HEK293T (cell line): ENCODE measurements around the gene SYNPO2L.
"Not testable (repeated sequence)": the region's sequence is repeated elsewhere in the genome, so short reads cannot be mapped to it uniquely, and the experiment has no call there.

Experiments
- CTCF ChIA-PET: fragments of 350-600 bp; formaldehyde crosslinking; extraction: SDS; loops from one replicate; lab custom pipeline; 2021; ENCODE audit warnings: antibody characterized with exemption, inconsistent platforms; lab: Yijun Ruan, JAX
- POLR2A ChIA-PET: fragments of 350-600 bp; formaldehyde crosslinking; extraction: SDS; loops from one replicate; lab custom pipeline; 2020; ENCODE audit warnings: antibody characterized with exemption, inconsistent platforms; lab: Yijun Ruan, JAX
- DNase-seq: peaks from one replicate; pipeline ENCODE4 v3.0.0; 2012; ENCODE audit warnings: mixed read lengths; ENCODE audit errors: extremely low spot score
- ARNT ChIP-seq: fragments of 450-650 bp; IDR thresholded peaks from 2 replicates; pipeline ENCODE4 v1.6.1; 2017; ENCODE audit warnings: mild to moderate bottlenecking
- BHLHE40 ChIP-seq: fragments of 450-650 bp; IDR thresholded peaks from 2 replicates; pipeline ENCODE4 v1.6.1; 2016; ENCODE audit warnings: mild to moderate bottlenecking, moderate library complexity, borderline replicate concordance
- CTBP1 ChIP-seq: fragments of 450-650 bp; IDR thresholded peaks from 2 replicates; pipeline ENCODE4 v1.6.1; 2016; ENCODE audit warnings: borderline replicate concordance
- ELF4 ChIP-seq: fragments of 450-650 bp; IDR thresholded peaks from 2 replicates; pipeline ENCODE4 v1.6.1; 2017; ENCODE audit warnings: antibody characterized with exemption
- FOXA1 ChIP-seq: fragments of 450-650 bp; IDR thresholded peaks from 2 replicates; pipeline ENCODE4 v1.6.1; 2016; ENCODE audit warnings: mild to moderate bottlenecking
- FOXK2 ChIP-seq: fragments of 450-650 bp; IDR thresholded peaks from 2 replicates; pipeline ENCODE4 v1.6.1; 2016; ENCODE audit warnings: mild to moderate bottlenecking
- FOXM1 ChIP-seq: fragments of 450-650 bp; IDR thresholded peaks from 2 replicates; pipeline ENCODE4 v1.6.1; 2017; ENCODE audit warnings: mild to moderate bottlenecking, borderline replicate concordance
- HDGF ChIP-seq: fragments of 450-650 bp; IDR thresholded peaks from 2 replicates; pipeline ENCODE4 v1.6.1; 2017; ENCODE audit warnings: antibody characterized with exemption, borderline replicate concordance
- L3MBTL2 ChIP-seq: fragments of 450-650 bp; conservative IDR thresholded peaks from 2 replicates; pipeline ENCODE4 v1.6.1; 2016; ENCODE audit warnings: mild to moderate bottlenecking
- LEF1 ChIP-seq: fragments of 450-650 bp; IDR thresholded peaks from 2 replicates; pipeline ENCODE4 v1.6.1; 2017; ENCODE audit warnings: mild to moderate bottlenecking, borderline replicate concordance
- NFRKB ChIP-seq: fragments of 450-650 bp; IDR thresholded peaks from 2 replicates; pipeline ENCODE4 v1.6.1; 2016; ENCODE audit warnings: mild to moderate bottlenecking, moderate library complexity
- SP1 ChIP-seq: fragments of 450-650 bp; IDR thresholded peaks from 2 replicates; pipeline ENCODE4 v1.6.1; 2017
- SUZ12 ChIP-seq: fragments of 450-650 bp; IDR thresholded peaks from 2 replicates; pipeline ENCODE4 v1.6.1; 2016; ENCODE audit warnings: mild to moderate bottlenecking
- TARDBP ChIP-seq: fragments of 450-650 bp; IDR thresholded peaks from 2 replicates; pipeline ENCODE4 v1.6.1; 2016
- ZNF384 ChIP-seq: fragments of 450-650 bp; IDR thresholded peaks from 2 replicates; pipeline ENCODE4 v1.6.1; 2016
- TF ChIP-seq, protein P1 (sequence below): fragments of 450-650 bp; IDR thresholded peaks from 2 replicates; pipeline ENCODE4 v1.6.1; 2016

SYNPO2L gene

DNA sequence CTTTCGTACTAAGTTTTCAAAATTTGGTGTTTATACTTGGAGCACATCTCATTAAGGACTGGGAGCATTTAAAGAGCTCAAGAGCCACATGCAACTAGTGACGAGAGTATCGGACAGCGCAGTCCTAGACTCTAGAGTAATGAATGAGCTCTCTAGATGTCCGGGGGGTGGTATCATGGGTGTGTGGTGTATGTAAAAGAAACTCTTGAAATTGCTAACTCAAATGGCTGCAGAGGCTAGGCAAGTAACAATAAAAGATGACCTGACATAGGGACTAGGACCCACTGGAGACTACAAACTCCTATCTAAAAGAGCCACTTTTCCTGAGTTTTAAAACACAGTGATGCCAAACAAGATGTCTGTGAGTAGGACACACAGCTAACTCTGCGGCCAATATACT, 28.5 kb downstream of the SYNPO2L start:
- TF ChIP-seq LEF1 (no peak), ARNT (no peak)
- ChIA-PET POLR2A (interaction anchor here (0.6 to 2.6 kb wide), 8 partner anchors 8 to 390 kb away, joined by 3 to 10 read pairs (median 3); partner anchors contain the start of gene MYOZ1), CTCF (interaction anchor here (0.6 to 1.0 kb wide), 5 partner anchors 16 to 116 kb away, joined by 3 to 7 read pairs (median 3); no protein-coding TSS in a partner anchor)
- DNase-seq, result no peak

DNA sequence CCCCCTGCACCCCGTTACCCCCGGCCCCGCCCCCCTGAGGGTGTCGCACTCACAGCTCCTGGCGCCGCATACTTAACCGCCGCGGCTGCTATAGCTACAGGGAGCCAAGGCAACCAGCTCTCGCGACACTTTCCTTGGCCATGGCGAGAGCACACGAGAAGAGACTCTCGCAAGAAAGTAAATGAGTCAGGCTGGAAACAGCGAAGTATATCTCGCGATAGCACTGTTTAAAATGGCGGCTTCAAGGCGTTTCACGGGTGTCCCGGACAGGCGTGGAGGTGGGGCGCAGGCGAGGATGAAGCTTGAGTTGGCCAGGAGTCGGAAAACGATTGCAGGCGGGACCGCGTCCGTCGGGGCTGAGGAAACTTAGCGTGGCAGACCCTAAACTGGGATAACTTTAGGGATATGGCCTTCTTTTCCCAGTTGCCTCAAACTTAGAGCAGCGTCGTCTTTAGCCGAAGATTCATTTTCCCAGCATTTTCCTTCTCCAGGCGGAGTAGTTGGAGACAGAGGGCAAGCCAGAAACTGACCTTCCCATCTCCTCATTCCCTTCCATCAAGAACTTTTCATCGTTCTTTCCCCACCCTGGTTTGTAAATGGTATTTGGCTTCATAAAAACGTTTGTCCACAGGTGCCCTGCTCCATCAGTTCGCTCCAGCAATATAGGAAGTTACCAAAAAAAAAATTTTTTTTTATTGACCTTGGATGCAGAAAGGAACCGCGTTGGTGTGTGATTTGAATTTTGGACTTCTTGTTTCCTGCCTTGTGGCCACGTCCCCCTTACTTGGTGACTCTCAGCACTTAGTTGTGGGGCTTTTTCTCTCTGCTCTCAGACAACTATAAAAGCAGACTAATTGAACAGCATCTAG, 29.7 kb downstream of the SYNPO2L start:
- CTCF ChIA-PET, result interaction anchor here (0.5 kb wide), 1 partner anchor 409 kb away, joined by 4 read pairs; no protein-coding TSS in a partner anchor
- POLR2A ChIA-PET, result interaction anchor here (0.6 to 2.2 kb wide), 23 partner anchors 8 to 375 kb away, joined by 3 to 9 read pairs (median 4); partner anchors contain the start of genes PPP3CB and USP54
- TF ChIP-seq NFRKB, result peak; percentile 92
- TF ChIP-seq ZNF384, result no peak
- TF ChIP-seq TARDBP, result peak; percentile 98
- peak; percentile 12; the same call in 1 of the 2 replicates for TF ChIP-seq SP1
- no peak for TF ChIP-seq CTBP1
- TF ChIP-seq L3MBTL2, result peak; percentile 95
- TF ChIP-seq ELF4, result peak; percentile 65
- peak; percentile 95 for DNase-seq

DNA sequence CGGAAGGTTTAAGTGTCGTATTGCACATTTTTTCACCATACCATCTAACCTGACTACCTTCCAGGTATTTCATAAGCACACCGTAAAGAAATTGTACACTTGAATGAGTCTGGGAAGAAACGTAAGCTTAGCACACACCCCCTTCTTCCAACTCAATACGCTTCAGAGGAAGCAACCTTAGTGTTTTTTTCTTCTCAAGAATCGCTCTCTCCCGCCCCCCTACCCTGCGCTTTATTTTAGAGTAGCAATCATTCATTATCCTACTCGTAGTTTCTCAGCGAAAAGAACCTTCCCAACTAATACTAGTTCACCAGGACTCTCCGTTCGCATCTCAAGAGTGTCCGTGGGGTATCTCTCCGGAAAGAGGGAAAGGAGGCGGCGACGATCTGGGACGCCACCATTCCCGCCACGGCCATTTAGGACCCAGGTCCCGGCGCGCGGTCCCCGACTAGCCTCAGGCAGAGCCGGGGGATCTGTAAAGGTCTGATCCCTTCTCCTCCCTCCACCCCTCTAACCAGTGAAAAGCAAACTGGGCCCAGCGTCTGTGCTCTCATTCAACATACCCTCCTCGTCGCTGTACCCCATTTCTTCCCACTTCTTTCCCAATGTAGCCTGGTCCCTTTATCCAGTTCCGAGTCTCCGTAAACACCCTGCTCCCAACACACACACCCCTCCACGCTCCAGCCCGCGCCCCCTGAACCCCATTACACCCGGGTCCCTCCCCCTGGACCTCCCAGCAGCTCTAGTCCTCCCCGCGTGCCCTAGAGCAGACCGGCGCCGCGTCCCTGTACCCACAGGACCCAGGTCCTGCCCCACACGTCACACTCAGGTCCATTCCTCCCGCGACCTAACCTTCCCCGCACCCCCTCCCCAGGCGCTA, 30.6 kb downstream of the SYNPO2L start:
- peak; percentile 54 for DNase-seq
- ChIA-PET CTCF (interaction anchor here (0.9 kb wide), 1 partner anchor 39 kb away, joined by 3 read pairs; no protein-coding TSS in a partner anchor), POLR2A (interaction anchor here (0.6 to 2.2 kb wide), 24 partner anchors 9 to 373 kb away, joined by 3 to 9 read pairs (median 4); partner anchors contain the start of genes MRPS16, PPP3CB and USP54)
- TF ChIP-seq LEF1 (no peak), ZNF384 (no peak), BHLHE40 (no peak), SUZ12 (no peak), ELF4 (no peak), FOXA1 (no peak), ARNT (no peak), SP1 (no peak), L3MBTL2 (no peak), FOXM1 (no peak), HDGF (no peak), TARDBP (no peak), CTBP1 (no peak), FOXK2 (no peak)
- TF ChIP-seq, protein P1, sequence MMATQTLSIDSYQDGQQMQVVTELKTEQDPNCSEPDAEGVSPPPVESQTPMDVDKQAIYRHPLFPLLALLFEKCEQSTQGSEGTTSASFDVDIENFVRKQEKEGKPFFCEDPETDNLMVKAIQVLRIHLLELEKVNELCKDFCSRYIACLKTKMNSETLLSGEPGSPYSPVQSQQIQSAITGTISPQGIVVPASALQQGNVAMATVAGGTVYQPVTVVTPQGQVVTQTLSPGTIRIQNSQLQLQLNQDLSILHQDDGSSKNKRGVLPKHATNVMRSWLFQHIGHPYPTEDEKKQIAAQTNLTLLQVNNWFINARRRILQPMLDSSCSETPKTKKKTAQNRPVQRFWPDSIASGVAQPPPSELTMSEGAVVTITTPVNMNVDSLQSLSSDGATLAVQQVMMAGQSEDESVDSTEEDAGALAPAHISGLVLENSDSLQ, result no peak

DNA sequence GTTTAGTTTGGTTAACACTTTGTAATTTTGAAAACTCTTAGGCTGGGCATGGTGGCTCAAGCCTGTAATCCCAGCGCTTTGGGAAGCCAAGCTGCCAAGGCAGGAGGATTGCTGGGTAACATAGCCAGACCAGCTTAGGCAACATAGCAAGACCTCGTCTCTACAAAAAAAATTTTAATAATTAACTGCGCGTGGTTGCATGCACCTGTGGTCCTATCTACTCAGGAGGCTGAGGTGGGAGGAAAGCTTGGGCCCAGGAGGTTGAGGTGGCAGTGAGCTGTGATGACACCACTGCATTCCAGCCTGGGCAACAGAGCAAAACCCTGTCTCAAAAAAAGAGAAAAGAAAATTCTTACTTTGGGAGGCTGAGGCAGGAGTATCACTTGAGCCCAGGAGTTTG, 32.8 kb downstream of the SYNPO2L start:
- CTCF ChIA-PET, result no interaction called here
- POLR2A ChIA-PET, result no interaction called here
- DNase-seq, result no peak

DNA sequence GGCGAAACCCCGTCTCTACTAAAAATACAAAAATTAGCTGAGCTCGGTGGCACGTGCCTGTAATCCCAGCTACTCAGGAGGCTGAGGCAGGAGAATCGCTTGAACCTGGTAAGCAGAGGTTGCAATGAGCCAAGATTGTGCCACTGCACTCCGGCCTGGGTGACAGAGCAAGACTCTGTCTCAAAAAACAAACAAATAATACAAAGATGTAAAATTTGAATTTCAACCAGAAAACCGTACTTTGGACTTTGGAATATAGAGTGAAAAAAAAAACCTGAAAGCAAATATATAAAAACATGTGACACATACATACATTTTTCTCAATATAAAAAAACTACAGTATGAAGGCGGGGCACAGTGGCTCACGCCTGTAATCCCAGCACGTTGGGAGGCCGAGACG, 34.9 kb downstream of the SYNPO2L start:
- DNase-seq, POLR2A ChIA-PET, CTCF ChIA-PET: not testable (repeated sequence)

More for the DNA sequence above, 32.8 kb downstream of the SYNPO2L start:
- TF ChIP-seq LEF1 (no peak), ZNF384 (no peak), NFRKB (no peak), TARDBP (no peak), SUZ12 (no peak), HDGF (no peak), FOXK2 (no peak), SP1 (no peak), FOXM1 (no peak), FOXA1 (no peak), L3MBTL2 (no peak), CTBP1 (no peak), ELF4 (no peak), ARNT (no peak), BHLHE40 (no peak)
- TF ChIP-seq, protein P1, result no peak

DNA sequence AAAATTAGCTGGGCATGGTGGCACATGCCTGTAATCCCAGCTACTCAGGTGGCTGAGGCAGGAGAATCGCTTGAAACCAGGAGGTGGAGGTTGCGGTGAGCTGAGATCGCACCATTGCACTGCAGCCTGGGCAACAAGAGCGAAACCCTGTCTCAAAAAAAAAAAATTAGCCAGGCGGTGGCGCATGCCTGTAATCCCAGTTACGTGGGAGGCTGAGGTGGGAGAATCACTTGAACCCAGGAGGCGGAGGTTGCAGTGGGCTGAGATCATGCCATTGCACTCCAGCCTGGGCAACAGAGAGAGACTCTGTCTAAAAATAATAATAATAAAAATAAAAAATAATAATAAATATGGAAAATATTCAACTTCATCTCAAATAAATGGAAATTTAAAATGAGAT, 38.7 kb downstream of the SYNPO2L start:
- POLR2A ChIA-PET, result interaction anchor here (1.4 kb wide), 1 partner anchor 10 kb away, joined by 4 read pairs; no protein-coding TSS in a partner anchor
- DNase-seq, CTCF ChIA-PET: not testable (repeated sequence)
